Activated T-cell treated with anti-CD3 and anti-CD28 coated beads, Interleukin-2, amount 50 U/mL, for 72 hours (primary cell): ENCODE measurements around the gene LPP. TPM values are rescaled to one million over a fixed set of nuclear protein-coding genes. Genes with fewer than 3 reads are reported as not detected.

ENCODE experiments used
- ATAC-seq, 2 donors: fragments of 150-1000 bp; cut with Tn5 transposase; replicated peaks in 1 of 2; 2 replicates each; pipeline ENCODE4 v1.10.0; 2021; ENCODE audit warnings: moderate library complexity in 2 of 2, mild to moderate bottlenecking in 1 of 2
- DNase-seq, 2 donors: peaks; one replicate each; pipeline ENCODE4 v3.0.0; 2021 to 2022; ENCODE audit warnings: mixed read lengths in 1 of 2
- H3K27ac Mint-ChIP-seq: one replicate; pipeline ENCODE4 v1.8.0; 2022; ENCODE audit warnings: mild to moderate bottlenecking, moderate library complexity, mixed read lengths
- H3K27me3 Mint-ChIP-seq: one replicate; pipeline ENCODE4 v1.8.0; 2022; ENCODE audit warnings: low read depth, mixed read lengths
- H3K36me3 Mint-ChIP-seq, 2 donors: one replicate each; pipeline ENCODE4 v1.8.0; 2022; ENCODE audit warnings: mixed read lengths in 2 of 2, mild to moderate bottlenecking in 1 of 2; ENCODE audit not compliant: insufficient read depth in 2 of 2
- H3K4me1 Mint-ChIP-seq: one replicate; pipeline ENCODE4 v1.8.0; 2022; ENCODE audit warnings: low read depth, mixed read lengths
- H3K4me3 Mint-ChIP-seq, 2 donors: one replicate each; pipeline ENCODE4 v1.8.0; 2022; ENCODE audit warnings: mild to moderate bottlenecking in 2 of 2, mixed read lengths in 2 of 2, moderate library complexity in 2 of 2
- H3K9me3 Mint-ChIP-seq, 2 donors: one replicate each; pipeline ENCODE4 v1.8.0; 2022; ENCODE audit warnings: mixed read lengths in 2 of 2
- total RNA-seq, 2 donors: library from RNA; stranded (reverse); gene quantifications; one replicate each; pipeline ENCODE4 v1.2.3, GENCODE V29; 2022

LPP gene
- total RNA-seq, 2 donors from 2014 or later = 50.4 to 67.7 TPM

DNA sequence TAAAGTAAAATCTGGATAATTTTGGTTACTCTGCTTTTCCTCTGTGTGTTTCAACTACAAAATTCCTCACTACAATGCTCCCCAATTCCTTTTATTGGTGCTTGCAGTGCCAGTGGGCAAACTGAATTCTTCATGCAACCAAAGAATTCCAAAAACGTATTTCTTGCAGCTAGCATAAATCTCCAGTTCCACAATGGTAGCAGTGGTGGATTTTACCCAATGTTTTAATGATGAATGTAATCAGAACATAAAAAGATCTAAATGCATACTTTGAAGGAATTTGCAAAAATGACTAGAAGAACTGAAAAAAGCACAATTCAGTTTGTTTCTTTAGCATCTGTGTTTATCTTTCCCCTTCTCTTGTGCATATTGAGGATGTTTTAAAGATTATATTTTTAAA lies 658.2 kb downstream of the LPP start:
- Mint-ChIP-seq H3K36me3 (peaks cover 9 to 14% of the 10 kb centered on the region in 2 donors), H3K4me3 (no peak overlapping the region), H3K9me3 (peaks cover 10% of the 10 kb centered on the region in 2 donors), H3K4me1 (no peaks in the 10 kb centered on the region), H3K27ac (no peak overlapping the region), H3K27me3 (no peaks in the 10 kb centered on the region)
- ATAC-seq (no peak), DNase-seq (no peak)

DNA sequence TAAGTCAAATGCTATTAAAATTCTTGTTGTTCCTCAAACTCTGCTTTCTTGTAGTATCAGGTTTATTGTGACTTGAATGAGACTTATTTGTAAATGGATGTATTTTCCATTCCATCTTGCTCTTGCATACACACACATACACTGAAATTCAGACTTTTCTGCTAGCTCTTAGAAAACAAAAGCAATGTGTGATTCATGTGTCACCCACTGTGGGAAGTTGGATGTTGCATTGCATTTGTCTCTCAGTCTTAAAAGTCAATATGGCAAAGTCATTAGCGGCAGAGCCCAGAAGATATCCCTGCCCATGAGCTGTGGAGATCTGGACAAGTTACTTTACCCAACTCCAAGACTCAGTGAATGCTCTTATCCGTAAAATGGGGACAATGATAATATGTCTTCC lies 660.6 kb downstream of the LPP start:
- Mint-ChIP-seq H3K27me3 (no peaks in the 10 kb centered on the region), H3K36me3 (peaks cover 0 to 3% of the 10 kb centered on the region in 2 donors)

DNA sequence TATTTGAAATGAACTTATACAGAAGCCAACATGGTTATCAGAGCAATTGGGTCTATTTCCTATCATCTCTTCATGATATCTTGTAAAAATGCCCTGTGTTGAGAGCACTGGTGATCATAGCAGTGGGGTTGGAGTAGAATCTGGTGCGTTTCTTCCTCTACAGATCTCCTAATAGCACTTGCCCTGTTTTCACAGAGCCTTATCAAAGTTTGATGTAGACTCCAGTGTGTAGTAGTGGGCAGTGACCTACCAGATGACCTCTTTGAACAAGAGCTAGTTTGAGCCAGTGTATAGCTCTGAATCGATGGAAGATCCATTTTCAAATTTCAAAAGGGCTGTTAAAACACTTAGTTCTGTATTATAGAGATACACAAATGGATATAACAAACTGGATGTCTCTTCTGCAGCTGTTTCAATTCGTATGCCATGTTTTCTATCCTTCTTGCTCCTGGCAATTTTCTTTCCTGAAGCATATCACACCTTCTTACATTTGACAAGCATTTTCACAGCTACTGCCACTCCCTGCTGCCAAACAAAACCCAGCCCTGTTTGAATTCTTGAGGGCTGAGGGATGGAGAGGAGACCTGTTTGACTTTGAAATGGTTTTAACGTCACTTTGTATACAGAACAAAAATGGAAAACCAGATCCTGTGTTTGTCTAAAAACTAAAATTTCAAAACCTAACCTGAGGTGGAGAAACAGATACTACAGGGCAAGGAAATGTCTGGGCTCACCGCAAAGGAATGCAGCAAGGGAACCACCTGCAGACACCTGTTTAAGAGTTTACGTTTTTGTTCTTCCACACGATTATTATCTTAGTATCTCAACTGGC lies 663.4 kb downstream of the LPP start:
- H3K27me3 Mint-ChIP-seq = no peaks in the 10 kb centered on the region
- H3K36me3 Mint-ChIP-seq = no peaks in the 10 kb centered on the region
- DNase-seq (no peak), ATAC-seq (no peak)
- no peaks in the 10 kb centered on the region for H3K4me1 Mint-ChIP-seq
- H3K27ac Mint-ChIP-seq = no peak overlapping the region
- H3K4me3 Mint-ChIP-seq = no peak overlapping the region
- no peaks in the 10 kb centered on the region for H3K9me3 Mint-ChIP-seq

More for the DNA sequence above, 660.6 kb downstream of the LPP start:
- Mint-ChIP-seq H3K4me1 (no peaks in the 10 kb centered on the region), H3K4me3 (no peak overlapping the region), H3K9me3 (no peaks in the 10 kb centered on the region), H3K27ac (no peak overlapping the region)
- no peak for DNase-seq
- ATAC-seq = no peak

DNA sequence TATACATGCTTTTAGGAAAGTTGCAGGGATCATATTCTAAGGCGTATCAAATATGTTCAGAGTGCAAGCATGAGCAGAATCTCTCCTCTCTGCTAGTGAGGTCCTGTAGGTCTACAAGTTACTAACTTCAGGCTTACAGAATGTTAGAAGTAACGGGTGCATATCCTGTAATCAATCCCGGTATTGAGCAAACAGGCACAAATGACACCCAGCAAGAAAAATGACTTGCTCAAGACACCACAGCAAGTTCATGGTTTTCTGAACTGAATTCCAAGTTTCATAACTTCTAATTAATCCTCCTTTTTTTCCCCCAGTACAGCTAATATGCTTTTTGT lies 663.9 kb downstream of the LPP start:
- DNase-seq (no peak), ATAC-seq (no peak)
- H3K9me3 Mint-ChIP-seq = no peaks in the 10 kb centered on the region
- H3K27ac Mint-ChIP-seq = no peak overlapping the region
- H3K4me1 Mint-ChIP-seq = no peaks in the 10 kb centered on the region
- H3K27me3 Mint-ChIP-seq = no peaks in the 10 kb centered on the region
- no peak overlapping the region for H3K4me3 Mint-ChIP-seq
- no peaks in the 10 kb centered on the region for H3K36me3 Mint-ChIP-seq

DNA sequence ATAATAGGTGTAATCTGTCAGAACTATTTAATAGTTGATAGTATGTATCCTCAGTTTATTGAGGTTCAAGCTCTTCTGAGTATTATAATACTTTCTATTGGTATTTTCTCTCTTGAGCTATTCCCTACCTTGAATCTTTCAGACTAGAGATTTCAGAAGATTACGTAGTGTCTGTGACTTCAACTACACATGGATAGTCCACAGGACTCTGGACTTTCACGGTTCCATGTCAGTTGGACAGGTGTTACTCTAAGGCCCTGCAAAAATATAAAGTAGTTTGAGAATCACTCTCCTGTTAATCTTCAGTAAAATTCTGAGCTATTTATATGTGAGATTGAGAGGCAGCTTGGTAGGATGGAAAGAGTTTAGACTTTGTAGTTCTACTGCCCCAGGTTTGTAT lies 664.3 kb downstream of the LPP start:
- ATAC-seq (no peak), DNase-seq (no peak)
- Mint-ChIP-seq H3K27me3 (no peaks in the 10 kb centered on the region), H3K4me3 (no peak overlapping the region), H3K36me3 (no peaks in the 10 kb centered on the region), H3K9me3 (no peaks in the 10 kb centered on the region), H3K27ac (no peak overlapping the region), H3K4me1 (no peaks in the 10 kb centered on the region)

DNA sequence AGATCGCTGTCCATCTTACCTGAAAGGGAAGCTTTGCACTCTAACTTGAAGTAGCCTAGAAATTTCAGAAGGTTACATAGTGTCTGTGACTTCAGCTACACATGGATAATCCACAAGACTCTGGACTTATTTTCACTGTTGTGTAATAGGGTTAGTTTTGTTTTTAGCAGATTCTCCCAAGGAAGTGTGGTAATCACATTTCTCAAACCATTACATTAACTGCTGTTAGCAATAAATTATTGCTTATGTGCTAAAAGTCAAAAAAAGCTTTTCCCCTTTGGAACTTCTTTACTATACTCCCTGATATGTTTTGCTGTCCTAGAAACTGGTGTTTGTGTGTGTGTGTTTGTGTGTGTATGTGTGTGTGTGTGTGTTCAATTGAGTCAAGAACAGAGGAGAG lies 666.0 kb downstream of the LPP start:
- DNase-seq (no peak), ATAC-seq (no peak)
- H3K27ac Mint-ChIP-seq = no peak overlapping the region
- H3K4me1 Mint-ChIP-seq = no peaks in the 10 kb centered on the region
- H3K27me3 Mint-ChIP-seq = no peaks in the 10 kb centered on the region
- H3K9me3 Mint-ChIP-seq = no peaks in the 10 kb centered on the region
- no peaks in the 10 kb centered on the region for H3K36me3 Mint-ChIP-seq
- no peak overlapping the region for H3K4me3 Mint-ChIP-seq

DNA sequence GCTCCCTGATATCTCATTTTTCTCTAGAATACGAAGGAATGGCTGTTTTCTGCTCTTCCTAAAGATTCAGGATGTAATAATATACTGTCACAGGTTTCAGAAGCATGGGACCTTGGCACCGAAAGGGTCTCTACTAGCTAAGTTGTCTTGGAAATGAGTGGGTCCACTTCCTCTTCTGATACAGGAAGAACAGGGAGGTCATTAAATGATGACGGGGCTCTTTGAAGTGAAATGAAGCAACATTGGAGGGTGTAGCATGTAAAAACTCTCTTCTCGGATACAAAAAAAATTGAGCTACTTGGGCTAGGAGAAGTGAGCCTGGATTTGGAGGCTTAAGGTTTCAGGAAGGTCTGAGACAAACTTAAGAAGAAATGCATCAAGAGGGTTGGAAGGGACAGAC lies 668.0 kb downstream of the LPP start:
- no peak overlapping the region for H3K27ac Mint-ChIP-seq
- no peak overlapping the region for H3K4me3 Mint-ChIP-seq
- H3K4me1 Mint-ChIP-seq = peaks cover 16% of the 10 kb centered on the region
- no peak for ATAC-seq
- no peak for DNase-seq
- H3K36me3 Mint-ChIP-seq = no peaks in the 10 kb centered on the region
- no peaks in the 10 kb centered on the region for H3K27me3 Mint-ChIP-seq
- no peaks in the 10 kb centered on the region for H3K9me3 Mint-ChIP-seq

DNA sequence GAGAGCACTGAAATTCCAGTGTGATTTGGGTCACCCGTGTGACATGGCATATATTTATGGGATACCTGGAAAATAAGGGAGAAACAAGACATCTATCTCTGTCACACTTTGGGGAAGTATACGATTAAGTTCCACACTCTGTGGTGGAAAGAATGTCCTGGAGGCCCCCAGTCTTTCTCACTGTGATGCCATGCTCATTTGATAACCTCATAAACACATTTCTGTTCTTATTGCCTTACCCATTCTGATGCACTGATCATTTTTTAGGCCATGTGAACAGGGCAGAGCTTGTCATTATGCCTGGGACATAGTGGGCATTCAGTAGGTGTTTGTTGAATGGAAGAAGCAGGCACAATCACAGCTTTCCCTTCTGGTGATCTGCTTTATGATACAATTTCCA lies 668.5 kb downstream of the LPP start:
- ATAC-seq = no peak
- no peaks in the 10 kb centered on the region for H3K9me3 Mint-ChIP-seq
- no peak overlapping the region for H3K27ac Mint-ChIP-seq
- no peaks in the 10 kb centered on the region for H3K27me3 Mint-ChIP-seq
- H3K4me1 Mint-ChIP-seq = peaks cover 18% of the 10 kb centered on the region
- H3K4me3 Mint-ChIP-seq = no peak overlapping the region
- no peaks in the 10 kb centered on the region for H3K36me3 Mint-ChIP-seq
- no peak for DNase-seq

DNA sequence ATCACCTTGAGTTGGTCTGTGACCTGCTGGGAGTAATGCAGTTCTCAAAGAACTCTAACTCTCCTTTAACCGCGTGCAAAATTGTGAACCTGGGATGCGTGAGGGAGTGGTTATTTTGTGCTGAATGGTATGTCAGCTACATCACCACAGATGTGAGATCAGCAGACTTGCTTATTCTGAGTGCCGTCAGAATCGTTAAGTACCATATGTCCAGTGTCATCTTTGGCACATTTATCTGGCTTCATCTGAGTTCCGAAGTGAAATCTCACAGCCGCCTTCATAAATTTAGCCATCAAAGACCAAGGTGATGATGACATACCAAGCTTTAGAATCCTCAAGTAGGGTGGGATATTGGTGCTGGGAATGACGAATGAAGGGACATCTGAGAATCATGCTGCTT lies 670.6 kb downstream of the LPP start:
- no peaks in the 10 kb centered on the region for H3K27me3 Mint-ChIP-seq
- DNase-seq (no peak), ATAC-seq (no peak)
- no peak overlapping the region for H3K4me3 Mint-ChIP-seq
- peaks cover 18% of the 10 kb centered on the region for H3K4me1 Mint-ChIP-seq
- no peaks in the 10 kb centered on the region for H3K36me3 Mint-ChIP-seq
- H3K9me3 Mint-ChIP-seq = no peaks in the 10 kb centered on the region
- H3K27ac Mint-ChIP-seq = no peak overlapping the region

DNA sequence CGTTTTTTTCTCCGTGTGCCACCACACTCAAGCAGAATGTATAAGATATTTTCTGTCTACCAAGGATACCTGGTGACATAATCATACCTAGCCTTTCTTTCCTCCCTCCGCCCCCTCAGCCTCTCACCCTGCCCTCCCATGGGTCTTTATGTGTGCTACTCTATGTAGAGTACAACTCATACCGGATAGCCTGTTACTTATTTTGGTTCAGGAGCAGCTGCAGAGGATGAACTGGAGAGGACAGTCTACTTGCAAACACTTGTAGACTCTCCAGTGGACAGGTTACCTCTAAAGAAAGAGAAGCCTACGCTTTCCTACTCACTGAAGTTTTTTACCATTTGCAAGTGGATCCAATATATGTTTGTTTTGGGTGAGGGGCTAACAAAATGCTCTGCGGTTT lies 671.9 kb downstream of the LPP start:
- Mint-ChIP-seq H3K27me3 (no peaks in the 10 kb centered on the region), H3K4me3 (no peak overlapping the region), H3K9me3 (no peaks in the 10 kb centered on the region), H3K4me1 (peaks cover 18% of the 10 kb centered on the region), H3K36me3 (no peaks in the 10 kb centered on the region), H3K27ac (no peak overlapping the region)
- no peak for DNase-seq
- no peak for ATAC-seq

DNA sequence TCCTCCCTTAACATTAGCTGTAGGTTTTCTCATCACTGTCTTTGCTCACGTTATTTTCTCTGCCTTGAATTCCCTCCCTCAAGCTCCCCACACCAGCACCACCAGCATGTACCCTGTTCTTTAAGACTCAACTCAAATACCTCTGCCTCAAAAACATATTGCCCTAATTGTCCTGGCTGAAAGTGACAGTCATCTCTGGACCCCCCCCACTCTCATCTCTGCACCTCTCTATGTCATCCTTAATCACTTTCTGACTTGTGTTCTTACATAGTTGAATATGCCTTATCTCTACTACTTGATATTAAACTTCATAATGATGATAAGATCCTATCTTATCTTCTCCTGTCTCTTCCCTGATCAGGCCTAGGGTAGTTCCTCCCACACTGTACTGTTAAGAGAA lies 672.6 kb downstream of the LPP start:
- no peaks in the 10 kb centered on the region for H3K9me3 Mint-ChIP-seq
- no peaks in the 10 kb centered on the region for H3K36me3 Mint-ChIP-seq
- H3K27ac Mint-ChIP-seq = no peak overlapping the region
- H3K4me3 Mint-ChIP-seq = no peak overlapping the region
- H3K27me3 Mint-ChIP-seq = no peaks in the 10 kb centered on the region
- peaks cover 18% of the 10 kb centered on the region for H3K4me1 Mint-ChIP-seq
- ATAC-seq = peak; percentile 71 to 79
- peak; percentile 14 to 41 for DNase-seq

DNA sequence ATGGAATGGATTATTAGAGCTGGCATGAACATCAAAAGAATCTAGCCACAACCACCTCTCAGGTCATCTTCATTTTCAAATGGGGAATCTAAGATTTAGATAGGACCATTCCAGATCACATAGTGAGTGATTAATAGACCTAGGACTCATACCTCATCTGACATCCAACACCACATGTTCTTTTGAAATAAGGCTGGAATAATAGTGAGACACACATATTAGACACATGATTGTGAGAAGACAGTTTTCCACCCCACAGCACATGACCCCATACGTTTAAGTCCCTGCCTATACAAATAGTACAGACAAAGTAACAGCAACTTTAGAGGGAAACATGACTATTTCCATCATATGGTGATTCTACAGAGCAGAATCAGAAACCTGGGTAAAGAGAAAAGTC lies 673.1 kb downstream of the LPP start:
- peaks cover 18% of the 10 kb centered on the region for H3K4me1 Mint-ChIP-seq
- H3K4me3 Mint-ChIP-seq = no peak overlapping the region
- no peaks in the 10 kb centered on the region for H3K27me3 Mint-ChIP-seq
- DNase-seq (no peak), ATAC-seq (peak; percentile 20 to 48)
- no peak overlapping the region for H3K27ac Mint-ChIP-seq
- H3K9me3 Mint-ChIP-seq = no peaks in the 10 kb centered on the region
- no peaks in the 10 kb centered on the region for H3K36me3 Mint-ChIP-seq

DNA sequence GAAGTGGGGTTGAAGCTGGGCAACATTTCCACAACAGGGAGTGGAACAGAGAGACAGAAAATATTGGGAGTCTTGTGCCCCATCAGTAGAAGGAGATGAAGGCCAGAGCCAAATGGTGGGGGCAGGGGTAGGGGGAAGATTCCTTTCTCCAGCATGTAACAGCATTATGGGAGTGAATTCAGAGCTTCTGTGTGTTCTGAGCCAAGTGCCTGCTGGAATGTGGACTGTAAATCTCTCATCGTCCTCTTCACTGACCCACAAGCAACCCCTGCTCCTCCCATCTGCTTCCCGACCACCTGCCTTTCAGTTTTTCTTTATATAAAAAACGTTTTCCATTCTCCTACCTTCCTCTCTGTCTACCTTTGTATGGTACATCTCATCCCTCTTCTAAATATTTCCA lies 673.6 kb downstream of the LPP start:
- Mint-ChIP-seq H3K27ac (no peak overlapping the region), H3K4me3 (no peak overlapping the region)
- ATAC-seq = no peak

DNA sequence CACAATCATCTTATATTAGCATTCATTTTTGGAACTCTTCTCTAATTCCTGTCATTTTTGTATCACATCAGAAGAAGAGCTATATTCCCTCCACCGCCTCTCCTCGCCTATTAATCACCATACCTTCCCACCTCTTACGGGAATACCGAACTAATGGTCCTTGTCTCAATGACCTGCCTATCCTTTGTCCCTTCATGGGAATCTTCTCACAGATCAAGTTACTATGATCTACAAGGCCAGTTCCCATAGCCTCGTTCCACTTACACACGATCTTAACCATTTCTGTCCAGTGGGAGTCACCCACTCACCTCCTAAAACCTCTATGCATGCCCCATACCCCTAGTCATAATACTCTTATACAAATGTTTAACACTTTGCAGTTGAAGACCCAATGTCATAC lies 675.2 kb downstream of the LPP start:
- H3K27me3 Mint-ChIP-seq = no peaks in the 10 kb centered on the region
- ATAC-seq = no peak
- no peak for DNase-seq
- peaks cover 23% of the 10 kb centered on the region for H3K4me1 Mint-ChIP-seq
- H3K9me3 Mint-ChIP-seq = no peaks in the 10 kb centered on the region
- H3K4me3 Mint-ChIP-seq = no peak overlapping the region
- no peak overlapping the region for H3K27ac Mint-ChIP-seq
- H3K36me3 Mint-ChIP-seq = no peaks in the 10 kb centered on the region

More for the DNA sequence above, 673.6 kb downstream of the LPP start:
- no peak for DNase-seq
- Mint-ChIP-seq H3K9me3 (no peaks in the 10 kb centered on the region), H3K27me3 (no peaks in the 10 kb centered on the region), H3K4me1 (peaks cover 18% of the 10 kb centered on the region), H3K36me3 (no peaks in the 10 kb centered on the region)
